ENCODE measurements around the gene KIF14. TPM values are rescaled to one million over a fixed set of nuclear protein-coding genes. Genes with fewer than 3 reads are reported as not detected.

KIF14 gene
- total RNA-seq, 2 donors from 2014 or later: not detected

GRCh38 chr1:200505257-200505656 is 115.3 kb downstream of the KIF14 start:
- no peak for DNase-seq
- intact Hi-C loops (cut with DNase I): no loop called here
- H3K36me3 ChIP-seq (replicated peaks in 1 of 2; ENCODE audit: insufficient read depth in 1 of 2, low read depth in 2 of 2): no peaks in the 10 kb centered on the region
- H3K27me3 ChIP-seq: no peaks in the 10 kb centered on the region
- no peak for ATAC-seq
- H3K9me3 ChIP-seq: no peaks in the 10 kb centered on the region
- WGBS, 2 donors: 45 to 69% methylated on average over 1 of the region's 1 CpG
- no peak overlapping the region for H3K4me3 ChIP-seq
- H3K27ac ChIP-seq: no peak overlapping the region
- H3K4me1 ChIP-seq: no peaks in the 10 kb centered on the region
- TF ChIP-seq POLR2A (IDR thresholded peaks at IDR 0.05) (no peak), CTCF (IDR thresholded peaks at IDR 0.05) (no peak)

Other genes starting within 250 kb of the KIF14 start
- 1 to 10 TPM; 6.5 to 7.9 TPM for gene ZNF281, start 210.7 kb downstream of the KIF14 start, total RNA-seq
- 10 to 100 TPM in 1 of 2 donors, 1 to 10 TPM in 1; 9.6 to 15.6 TPM for gene DDX59, start 49.2 kb upstream of the KIF14 start, total RNA-seq
- 10 to 100 TPM in 1 of 2 donors, 1 to 10 TPM in 1; 8.8 to 19.1 TPM for gene CAMSAP2, start 118.1 kb upstream of the KIF14 start, total RNA-seq

Measured in body of pancreas (tissue), 4 donors.